Breast epithelium (tissue), 3 donors: ENCODE results near the gene TTLL11.

Source experiments
- POLR2A ChIP-seq: fragments of 450-650 bp; IDR thresholded peaks from one replicate; pipeline ENCODE4 v1.6.1; 2016; ENCODE audit warnings: antibody characterized with exemption, mild to moderate bottlenecking, moderate library complexity
- POLR2AphosphoS5 ChIP-seq, 3 donors: sonication (generic); formaldehyde crosslinking; IDR thresholded peaks; one replicate each; pipeline ENCODE4 v1.6.1; 2017; ENCODE audit warnings: antibody characterized with exemption in 3 of 3
- TF ChIP-seq, protein P1 (sequence below), 3 donors: fragments of 450-650 bp; IDR thresholded peaks; one replicate each; pipeline ENCODE4 v1.5.1; 2016 to 2017; ENCODE audit warnings: antibody characterized with exemption in 3 of 3, mild to moderate bottlenecking in 3 of 3, moderate library complexity in 3 of 3

DNA sequence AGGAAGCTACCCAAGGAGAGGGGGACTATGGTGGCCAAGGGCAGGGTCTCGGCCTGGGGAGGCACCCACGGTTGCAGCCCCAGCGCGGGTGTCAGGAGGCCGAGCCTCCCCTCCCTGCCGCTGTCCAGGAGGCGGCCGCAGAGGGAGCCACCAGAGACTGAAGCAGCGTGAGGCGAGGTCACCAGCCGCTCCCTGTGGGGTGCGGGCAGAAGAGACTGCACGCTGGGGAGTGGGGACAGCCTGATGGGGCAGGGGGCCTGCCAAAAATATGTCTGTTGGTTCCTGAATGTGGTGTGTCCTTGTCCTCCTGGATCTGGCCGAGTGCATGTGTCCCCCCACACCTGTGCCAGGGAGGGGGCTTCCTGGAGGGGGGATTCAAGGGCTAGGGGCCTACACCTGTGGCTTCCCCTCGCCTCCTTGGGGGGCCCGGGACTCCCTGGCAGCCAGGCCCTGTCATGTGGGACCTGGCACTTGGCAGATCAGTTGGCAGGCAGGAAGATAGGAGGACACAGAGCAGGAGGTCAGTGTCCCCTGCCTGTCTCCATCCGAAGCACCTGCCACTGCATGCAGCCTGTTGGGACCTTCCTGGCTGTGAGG is 310.5 kb downstream of the TTLL11 start:
- TF ChIP-seq POLR2A (no peak), POLR2AphosphoS5 (IDR thresholded peaks at IDR 0.05) (no peak)
- TF ChIP-seq, protein P1, sequence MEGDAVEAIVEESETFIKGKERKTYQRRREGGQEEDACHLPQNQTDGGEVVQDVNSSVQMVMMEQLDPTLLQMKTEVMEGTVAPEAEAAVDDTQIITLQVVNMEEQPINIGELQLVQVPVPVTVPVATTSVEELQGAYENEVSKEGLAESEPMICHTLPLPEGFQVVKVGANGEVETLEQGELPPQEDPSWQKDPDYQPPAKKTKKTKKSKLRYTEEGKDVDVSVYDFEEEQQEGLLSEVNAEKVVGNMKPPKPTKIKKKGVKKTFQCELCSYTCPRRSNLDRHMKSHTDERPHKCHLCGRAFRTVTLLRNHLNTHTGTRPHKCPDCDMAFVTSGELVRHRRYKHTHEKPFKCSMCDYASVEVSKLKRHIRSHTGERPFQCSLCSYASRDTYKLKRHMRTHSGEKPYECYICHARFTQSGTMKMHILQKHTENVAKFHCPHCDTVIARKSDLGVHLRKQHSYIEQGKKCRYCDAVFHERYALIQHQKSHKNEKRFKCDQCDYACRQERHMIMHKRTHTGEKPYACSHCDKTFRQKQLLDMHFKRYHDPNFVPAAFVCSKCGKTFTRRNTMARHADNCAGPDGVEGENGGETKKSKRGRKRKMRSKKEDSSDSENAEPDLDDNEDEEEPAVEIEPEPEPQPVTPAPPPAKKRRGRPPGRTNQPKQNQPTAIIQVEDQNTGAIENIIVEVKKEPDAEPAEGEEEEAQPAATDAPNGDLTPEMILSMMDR (IDR thresholded peaks at IDR 0.05), result no peak
